HG02943 (cell line): ENCODE results near the gene AVPR2.

ENCODE experiments used
- ATAC-seq: cut with Tn5 transposase; IDR thresholded peaks from one replicate; pipeline ENCODE4 v1.9.1; 2021; ENCODE audit warnings: mild to moderate bottlenecking, low read depth, moderate library complexity; ENCODE audit not compliant: unreplicated experiment

AVPR2 gene

GRCh38 chrX:153903991-153904957, at the start of gene AVPR2:
Gene AVPR2 (plus strand): TSS chrX:153904673. CDS start chrX:153905146, 473 bp downstream.
- ATAC-seq = no peak

GRCh38 chrX:153854702-153855101, 49.8 kb upstream of the AVPR2 start:
- no peak for ATAC-seq

GRCh38 chrX:153857348-153857903, 47.0 kb upstream of the AVPR2 start:
- no peak for ATAC-seq

- no peak for ATAC-seq
Observed at GRCh38 chrX:153861151-153861550, 43.3 kb upstream of the AVPR2 start.

- no peak for ATAC-seq
Observed at GRCh38 chrX:153861733-153862310, 42.7 kb upstream of the AVPR2 start.

- no peak for ATAC-seq
Observed at GRCh38 chrX:153862369-153863250, 41.9 kb upstream of the AVPR2 start.

- ATAC-seq = no peak
Observed at GRCh38 chrX:153863251-153863991, 41.1 kb upstream of the AVPR2 start.

- no peak for ATAC-seq
Observed at GRCh38 chrX:153864101-153864500, 40.4 kb upstream of the AVPR2 start.

GRCh38 chrX:153864561-153865320, 39.7 kb upstream of the AVPR2 start:
- no peak for ATAC-seq

- no peak for ATAC-seq
Observed at GRCh38 chrX:153865321-153865580, 39.2 kb upstream of the AVPR2 start.

- ATAC-seq = no peak
Observed at GRCh38 chrX:153865685-153866084, 38.8 kb upstream of the AVPR2 start.

- no peak for ATAC-seq
Observed at GRCh38 chrX:153866302-153867019, 38.0 kb upstream of the AVPR2 start.

GRCh38 chrX:153867139-153867538, 37.3 kb upstream of the AVPR2 start:
- no peak for ATAC-seq

- no peak for ATAC-seq
Observed at GRCh38 chrX:153867671-153868070, 36.8 kb upstream of the AVPR2 start.

GRCh38 chrX:153868576-153869472, 35.6 kb upstream of the AVPR2 start:
- ATAC-seq = no peak

GRCh38 chrX:153869473-153870287, 34.8 kb upstream of the AVPR2 start:
- ATAC-seq = no peak

GRCh38 chrX:153870288-153870690, 34.2 kb upstream of the AVPR2 start:
- ATAC-seq = no peak
